Activated T-cell treated with anti-CD3 and anti-CD28 coated beads for 1 hour (primary cell): Measurements from ENCODE around the gene GSG1L2.
"Not testable (repeated sequence)": the region's sequence is repeated elsewhere in the genome, so short reads cannot be mapped to it uniquely, and the experiment has no call there.

Experiments used
- DNase-seq: peaks from one replicate; pipeline ENCODE4 v3.0.0-alpha.2; 2020; ENCODE audit warnings: low read depth

GSG1L2 gene

DNA sequence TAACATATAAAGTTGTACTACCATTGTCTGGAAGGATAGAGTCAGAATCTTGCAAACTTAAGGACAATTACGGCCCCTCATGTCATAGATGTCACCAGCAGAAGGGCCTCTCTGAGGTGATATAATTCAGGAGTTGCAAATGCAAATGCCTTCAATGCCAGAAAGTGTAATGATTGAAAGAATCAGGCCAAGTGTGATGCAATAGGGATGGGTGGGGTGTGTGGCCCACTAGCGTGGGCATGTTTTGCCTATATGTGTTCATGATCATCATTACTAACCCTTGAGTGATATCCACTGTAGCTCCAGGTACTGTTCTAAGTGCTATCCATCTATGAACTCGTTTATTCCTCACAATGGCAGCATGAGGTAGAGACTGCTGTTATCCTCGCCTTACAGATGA lies 31.6 kb downstream of the GSG1L2 start:
- DNase-seq = no peak

DNA sequence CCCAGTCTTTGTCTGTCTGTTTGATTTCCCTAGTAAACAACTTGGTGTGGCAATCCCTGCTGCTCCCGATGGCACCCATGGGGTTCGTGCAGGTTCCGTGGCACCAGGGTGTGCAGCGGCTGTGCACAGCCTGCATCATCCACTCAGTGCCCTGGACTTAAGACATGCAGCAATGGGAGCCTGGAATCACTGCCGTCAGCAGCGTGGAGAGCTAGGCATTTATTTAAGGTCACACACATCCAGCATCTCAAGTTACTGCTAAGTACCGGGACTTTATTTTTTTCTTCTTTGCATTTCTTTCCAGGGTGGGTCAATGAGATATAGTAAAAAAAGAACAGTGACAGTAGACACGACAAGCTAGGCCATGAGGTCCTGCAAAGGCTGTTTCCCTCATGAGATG lies 33.3 kb downstream of the GSG1L2 start:
- DNase-seq = no peak

DNA sequence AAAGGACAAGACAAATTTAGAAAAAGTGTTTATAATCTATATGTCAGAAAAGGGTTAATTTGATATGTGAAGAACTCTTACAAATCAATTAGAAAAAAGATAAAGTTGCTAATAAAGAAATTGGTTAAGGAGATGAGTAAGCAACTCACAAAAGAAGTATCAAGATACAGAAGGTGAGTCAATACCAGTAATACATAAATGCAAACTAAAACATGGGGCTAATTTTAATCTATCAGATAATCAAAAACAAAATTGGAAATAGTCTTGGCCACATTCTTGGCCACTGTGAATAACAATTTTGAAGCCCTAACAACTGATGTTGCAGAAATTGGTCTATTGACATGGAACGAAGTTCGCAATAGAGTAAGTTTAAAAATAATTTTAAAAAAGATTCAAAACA lies 37.3 kb downstream of the GSG1L2 start:
- no peak for DNase-seq

DNA sequence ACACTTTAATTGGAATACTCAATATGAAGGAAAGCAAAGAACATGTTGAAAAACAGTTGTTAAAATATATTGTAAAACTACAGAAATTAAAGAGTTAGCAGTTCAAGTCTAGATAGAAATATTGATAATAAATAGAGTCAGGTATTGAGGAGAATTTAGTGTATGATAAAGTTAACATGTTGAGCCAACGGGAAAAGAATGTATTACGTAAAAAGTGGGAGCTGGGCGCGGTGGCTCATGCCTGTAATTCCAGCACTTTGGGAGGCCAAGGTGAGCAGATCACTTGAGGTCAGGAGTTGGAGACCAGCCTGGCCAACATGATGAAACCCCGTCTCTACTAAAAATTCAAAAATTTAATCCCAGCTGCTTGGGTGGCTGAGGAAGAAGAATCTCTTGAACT lies 38.4 kb downstream of the GSG1L2 start:
- not testable (repeated sequence) for DNase-seq

DNA sequence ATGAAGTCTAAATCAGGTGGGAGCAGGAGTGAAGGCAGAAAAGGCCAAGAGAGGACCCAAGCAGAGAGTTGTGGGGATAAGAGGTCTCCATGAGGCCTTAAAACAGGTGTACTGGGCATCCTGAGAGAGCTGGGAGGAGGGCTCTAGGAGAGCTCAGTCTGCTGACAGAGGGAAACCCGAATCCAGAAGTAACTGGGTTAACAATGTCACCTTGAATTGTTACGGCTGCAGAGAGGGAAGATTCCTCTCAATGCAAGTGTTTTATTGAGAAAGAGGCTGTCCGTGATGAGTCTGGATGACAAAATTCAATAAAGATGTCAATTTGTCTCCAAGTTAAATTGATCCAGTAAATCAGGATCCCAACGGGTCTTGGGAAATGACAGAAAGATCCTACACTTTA lies 38.8 kb downstream of the GSG1L2 start:
- no peak for DNase-seq

DNA sequence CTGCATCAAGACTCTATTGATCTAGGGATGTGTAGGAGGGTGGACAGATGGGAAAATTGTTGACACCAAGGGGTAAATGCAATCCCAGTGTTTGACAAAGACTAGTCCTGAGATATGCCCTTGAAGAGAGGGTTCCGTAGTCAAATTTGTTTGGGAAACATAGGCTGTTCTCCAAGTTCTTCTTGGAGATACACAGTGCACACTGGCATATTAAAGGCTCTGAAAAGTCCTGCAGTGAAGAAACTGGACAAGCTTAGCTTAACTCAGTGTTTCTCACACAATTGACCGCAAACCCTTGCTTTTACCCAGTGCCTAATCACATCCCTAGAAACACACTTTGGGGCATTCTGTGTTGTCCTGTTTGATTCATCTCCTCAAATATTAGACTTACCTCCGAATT lies 41.3 kb downstream of the GSG1L2 start:
- no peak for DNase-seq

DNA sequence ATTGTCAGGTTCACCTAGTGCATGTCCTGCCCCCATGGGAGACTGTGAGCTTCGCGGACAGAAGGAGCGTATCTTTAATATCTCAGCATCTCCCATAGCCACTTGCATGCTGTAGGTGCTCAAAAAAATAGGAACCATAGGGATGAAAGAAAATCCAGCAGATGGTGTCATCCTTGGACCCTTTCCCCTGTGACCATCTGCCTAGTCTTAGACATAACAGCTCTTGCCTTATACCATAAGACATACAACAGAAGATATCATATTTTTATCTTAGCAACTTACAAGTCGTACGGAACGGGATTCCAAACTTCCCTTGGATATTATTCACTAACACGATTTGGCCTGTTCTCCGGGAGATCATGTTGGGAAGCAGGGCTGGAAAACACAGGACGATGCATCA lies 45.0 kb downstream of the GSG1L2 start:
- DNase-seq = no peak

DNA sequence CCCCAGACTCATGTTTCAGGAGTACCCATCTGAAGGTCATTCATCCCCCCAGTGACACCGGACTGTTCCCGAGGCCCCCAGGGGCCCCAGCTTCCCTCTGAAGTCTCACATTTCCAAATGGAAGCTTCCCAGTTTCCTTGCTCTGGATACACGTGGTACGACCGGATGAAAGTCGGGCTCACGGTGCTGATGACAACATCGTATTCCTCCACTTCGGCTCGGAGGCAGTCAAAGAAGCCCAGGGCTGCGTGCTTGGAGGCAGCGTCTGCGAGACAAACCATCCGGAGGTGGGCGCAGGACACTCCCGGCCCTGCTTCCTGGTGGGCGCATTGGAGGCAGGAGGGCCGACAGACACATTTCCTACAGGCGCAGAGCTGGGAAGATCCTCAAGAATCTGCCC lies 49.2 kb downstream of the GSG1L2 start:
- no peak for DNase-seq

DNA sequence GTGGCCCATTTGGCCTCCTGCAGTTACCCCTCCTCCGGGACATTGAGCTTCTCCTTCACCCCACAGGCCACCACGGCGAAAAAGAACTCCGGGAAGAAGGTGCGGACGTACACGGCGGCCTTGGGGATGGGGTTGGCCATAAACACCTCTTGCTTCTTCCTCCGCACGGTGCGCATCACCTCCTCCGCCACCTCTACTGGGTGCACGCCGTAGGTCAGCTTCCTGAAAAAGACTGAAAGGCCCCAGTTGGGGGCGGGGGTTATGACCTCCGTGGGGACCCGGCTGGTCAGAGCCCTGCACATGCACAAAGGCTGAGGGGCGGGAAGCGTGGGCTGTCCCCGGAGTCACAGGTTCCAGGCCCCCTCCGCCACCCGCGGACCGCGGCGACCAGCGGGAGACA lies 50.4 kb downstream of the GSG1L2 start:
- DNase-seq = no peak

DNA sequence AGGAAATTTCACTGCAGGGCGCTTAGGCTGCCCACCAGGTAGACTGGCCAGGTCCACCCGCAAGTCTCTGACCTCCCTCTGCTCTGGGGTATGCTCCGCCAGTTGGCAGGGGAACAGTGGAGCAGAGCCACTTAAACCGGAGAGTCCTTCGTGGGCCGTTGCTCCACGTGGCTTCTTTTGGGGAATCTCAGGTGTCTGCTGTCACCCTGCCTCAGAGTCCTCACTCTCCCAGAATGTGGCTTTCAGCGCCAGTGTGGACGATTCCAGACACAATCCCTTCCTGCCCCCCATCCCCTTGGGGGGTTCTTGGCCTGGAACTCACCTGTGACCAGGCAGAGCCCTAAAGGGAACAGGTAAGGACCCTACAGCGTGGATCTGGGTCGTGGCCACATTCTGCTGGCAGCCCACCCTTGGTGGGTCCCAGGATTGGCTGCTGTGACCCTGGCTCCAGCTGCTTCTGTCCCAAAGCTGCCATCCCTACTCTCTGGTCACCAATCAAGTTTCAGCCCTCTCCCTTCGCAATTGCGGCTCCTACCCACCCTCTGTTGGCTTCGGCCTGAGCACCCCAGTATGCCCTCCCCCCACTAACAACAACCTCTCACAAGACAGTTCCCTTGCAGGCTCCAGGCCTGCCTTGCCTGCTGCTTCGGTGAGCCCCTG lies 52.7 kb downstream of the GSG1L2 start:
- DNase-seq = no peak

DNA sequence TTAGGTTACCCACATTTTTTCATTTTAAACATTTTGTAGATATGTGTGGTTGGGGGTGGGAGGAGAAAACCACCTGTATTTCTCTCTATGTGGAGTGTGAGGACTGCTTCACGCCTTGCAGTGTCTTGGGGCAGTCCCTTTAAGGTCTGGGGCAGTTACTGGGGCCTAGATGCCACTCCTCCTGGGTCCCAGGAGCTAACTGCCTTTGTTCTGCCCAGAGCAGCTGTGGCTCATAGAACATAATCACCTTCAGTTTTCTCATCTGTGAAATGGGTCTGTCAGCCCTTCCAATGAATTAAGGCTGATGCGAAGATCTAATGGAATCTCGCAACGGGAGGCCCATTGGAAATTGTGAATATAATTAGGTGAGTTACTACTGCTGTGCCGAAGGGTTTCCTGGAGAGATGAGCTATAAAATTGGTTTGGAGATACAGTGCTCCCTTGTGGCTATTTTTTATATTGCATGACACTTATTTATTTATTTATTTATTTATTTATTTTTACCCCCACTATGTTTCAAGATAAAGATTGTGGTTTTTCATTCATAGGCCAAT lies 53.4 kb downstream of the GSG1L2 start:
- no peak for DNase-seq

DNA sequence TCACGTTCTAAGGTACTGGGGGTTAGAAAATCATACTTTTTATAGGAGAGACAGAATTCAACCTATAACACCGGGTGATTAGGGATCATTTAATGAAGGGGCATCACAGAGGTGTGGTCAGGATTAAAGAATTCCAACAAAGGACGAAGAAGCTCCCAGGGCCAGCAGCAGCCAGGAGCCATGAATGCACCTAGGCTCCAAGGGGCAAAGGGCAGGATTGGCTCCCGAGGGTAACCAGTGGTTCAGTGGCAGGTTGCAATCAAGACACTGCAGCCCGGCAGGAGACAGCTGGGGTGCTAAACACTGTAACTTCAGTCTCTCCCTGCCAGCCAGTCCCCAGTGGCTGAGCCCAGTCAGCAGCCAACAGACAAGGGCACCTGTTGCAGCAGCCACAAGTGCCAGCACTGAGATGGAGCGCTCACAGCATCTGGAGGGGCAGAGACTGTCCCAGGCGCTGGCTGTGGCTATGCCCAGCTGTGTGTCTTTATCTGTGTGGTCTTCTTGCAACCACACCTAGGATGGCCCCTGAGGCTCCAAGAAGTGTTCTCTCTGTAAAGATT lies 54.4 kb downstream of the GSG1L2 start:
- no peak for DNase-seq

DNA sequence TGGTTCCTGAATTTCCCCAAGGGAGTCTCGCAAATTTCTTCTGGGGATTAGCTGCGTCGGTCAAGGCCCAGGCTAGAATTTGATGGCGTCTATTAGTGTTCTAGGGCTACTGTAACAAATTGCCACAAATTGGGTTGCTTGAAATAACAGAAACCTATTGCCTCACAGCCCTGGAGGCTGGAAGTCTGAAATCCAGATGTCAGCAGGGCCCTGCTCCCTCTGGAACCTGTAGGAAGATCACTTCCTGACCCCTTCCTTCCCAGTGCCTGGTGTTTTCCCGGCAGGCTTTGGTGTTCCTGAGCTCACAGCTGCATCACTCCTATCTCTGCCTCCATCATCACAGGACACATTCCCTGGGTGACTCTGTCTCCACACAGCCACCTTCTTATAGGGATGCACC lies 54.9 kb downstream of the GSG1L2 start:
- no peak for DNase-seq

DNA sequence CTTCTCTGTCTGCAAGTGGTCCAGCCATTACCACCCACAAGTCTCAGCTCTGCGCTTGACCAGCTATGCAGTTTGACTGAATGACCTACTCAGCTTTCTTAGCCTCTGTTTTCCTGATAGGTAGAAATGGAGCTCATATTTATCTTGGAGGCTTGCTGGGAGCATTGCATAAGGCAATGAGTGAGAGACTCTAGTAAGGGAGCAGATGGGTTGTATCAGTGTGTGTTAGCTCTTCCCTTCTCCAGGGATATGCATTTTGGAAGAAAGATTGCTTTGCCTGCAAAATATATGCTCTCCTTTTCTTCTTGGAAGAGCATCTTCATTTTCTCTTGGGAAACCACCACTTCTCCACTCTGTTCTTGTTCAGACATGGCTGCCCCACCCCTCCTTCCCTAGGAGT lies 56.6 kb downstream of the GSG1L2 start:
- DNase-seq = no peak

DNA sequence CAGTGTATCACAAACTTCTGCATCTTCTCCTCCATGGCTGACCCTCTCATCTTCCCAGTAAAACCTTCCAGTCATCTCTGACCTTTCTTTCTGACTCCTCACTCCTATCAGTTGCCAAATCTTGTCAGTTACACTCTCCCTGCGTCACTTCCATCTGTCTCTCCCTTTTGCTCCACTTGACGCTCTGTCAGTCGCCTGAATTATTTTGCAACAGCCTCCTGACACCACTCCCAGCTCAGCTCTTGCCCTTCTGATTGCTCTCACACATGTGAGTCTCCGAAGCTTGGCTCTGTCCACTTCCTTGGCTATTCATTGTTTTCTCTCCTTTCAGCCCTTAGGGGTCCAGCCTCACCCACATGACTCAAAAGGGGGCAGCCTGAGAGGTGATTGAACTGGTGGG lies 58.2 kb downstream of the GSG1L2 start:
- DNase-seq = no peak

DNA sequence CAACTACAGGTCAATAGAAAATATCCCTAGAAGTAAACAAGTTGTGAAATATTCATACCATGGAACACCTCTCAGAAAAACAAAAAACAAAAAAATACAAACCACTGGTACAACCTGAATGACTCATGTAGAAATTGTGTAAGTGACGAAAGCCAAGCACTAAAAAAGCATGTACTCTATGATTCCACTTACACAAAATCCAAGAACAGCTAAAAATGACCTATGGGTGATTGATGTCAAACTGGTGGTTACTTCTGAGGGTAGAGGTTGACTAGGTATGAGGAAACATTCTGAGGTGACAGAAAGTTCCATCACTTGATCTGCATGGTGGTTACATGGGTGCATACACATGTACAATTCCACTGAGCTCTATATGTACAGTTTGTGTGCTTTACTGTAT lies 61.6 kb downstream of the GSG1L2 start:
- no peak for DNase-seq

DNA sequence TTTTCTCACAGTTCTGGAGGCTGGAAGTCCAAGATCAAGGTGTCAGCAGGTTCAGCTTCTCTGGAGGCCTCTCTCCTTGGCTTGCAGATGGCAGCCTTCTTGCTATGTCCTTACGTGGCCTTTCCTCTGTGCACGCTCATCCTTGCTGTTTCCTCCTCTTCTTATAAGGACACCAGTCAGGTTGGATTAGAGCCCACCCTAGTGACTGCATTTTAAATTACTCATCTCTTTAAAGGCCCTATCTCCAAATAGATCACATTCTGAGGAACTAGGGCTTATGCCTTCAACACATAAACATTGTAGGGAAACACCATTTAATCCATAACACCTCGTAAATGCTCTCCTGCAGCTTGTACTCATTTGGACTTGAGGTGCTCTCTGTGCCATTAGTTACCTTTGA lies 66.8 kb downstream of the GSG1L2 start:
- DNase-seq = no peak
